GM12874 (cell line): ENCODE data around the gene TMEM132D.

Experiments used
- CTCF ChIP-seq: IDR thresholded peaks from 2 replicates; pipeline ENCODE4 v1.5.1; 2011; ENCODE audit warnings: low read depth, mild to moderate bottlenecking, control low read depth, low read length, moderate library complexity; ENCODE audit not compliant: insufficient read depth

The TMEM132D gene

DNA sequence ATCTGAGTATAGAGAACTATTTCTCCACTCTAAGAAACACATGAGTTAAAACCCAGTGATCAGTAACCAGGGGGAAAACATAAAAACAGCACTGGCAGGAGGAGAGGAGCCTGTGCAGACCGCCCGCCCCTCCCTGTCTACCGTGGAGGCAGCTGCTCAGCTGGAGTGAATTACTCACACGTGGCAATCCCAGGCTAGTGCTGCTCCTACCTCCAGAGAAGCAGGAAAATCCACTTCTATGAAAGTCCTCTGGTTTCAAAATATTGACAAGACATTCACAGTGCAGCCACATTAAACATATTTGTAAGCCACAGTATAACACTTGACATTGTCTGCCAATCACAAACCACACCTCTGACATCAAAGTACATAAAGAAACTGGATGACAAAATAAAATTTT, 16.7 kb downstream of the TMEM132D start:
- TF ChIP-seq CTCF, result no peak

- no peak for TF ChIP-seq CTCF
Measured at GRCh38 chr12:129886541-129886940, 17.3 kb downstream of the TMEM132D start.

- no peak for TF ChIP-seq CTCF
Measured at GRCh38 chr12:129885287-129885686, 18.5 kb downstream of the TMEM132D start.

- TF ChIP-seq CTCF, result no peak
Measured at GRCh38 chr12:129877411-129877810, 26.4 kb downstream of the TMEM132D start.

- no peak for TF ChIP-seq CTCF
Measured at GRCh38 chr12:129873833-129874208, 30.0 kb downstream of the TMEM132D start.

DNA sequence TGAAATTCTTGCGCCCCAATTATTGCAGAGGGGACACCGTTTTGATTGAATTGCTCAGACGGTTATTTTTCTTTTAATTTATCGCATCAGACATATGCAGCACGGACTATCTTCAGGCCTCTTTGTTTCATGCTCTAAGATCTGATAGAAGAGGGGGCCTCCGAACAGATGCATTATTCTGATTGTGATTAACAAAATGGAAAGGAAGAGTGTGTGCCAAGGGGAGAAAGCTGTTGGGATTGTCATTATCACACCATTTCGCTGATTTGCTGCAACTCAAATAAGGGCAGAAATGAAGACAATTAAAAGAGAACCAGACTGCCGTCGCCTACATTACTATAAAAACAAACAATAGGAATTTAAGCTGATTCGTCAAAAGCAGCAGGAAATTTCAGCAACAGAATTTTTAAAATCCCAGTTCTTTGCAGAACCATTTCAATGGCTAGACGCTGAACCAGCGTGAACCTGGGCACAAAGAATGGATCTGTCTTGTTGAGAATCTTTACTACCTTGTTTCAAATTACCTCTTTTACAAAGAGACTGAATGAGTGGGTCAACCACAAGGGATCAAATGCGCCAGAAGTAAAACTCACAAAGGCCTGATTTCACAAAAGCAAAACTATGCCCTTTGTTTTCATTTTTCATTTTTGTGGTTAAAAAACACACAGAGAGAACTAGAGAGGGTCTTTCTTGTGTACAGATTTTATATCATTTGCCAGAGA, 30.6 kb downstream of the TMEM132D start:
- no peak for TF ChIP-seq CTCF

GRCh38 chr12:129871991-129872972, 31.5 kb downstream of the TMEM132D start:
- no peak for TF ChIP-seq CTCF
